NCI-H345 (cell line): Measurements from ENCODE around the gene RASA2.
"Not testable (repeated sequence)": the region's sequence is repeated elsewhere in the genome, so short reads cannot be mapped to it uniquely, and the experiment has no call there.

Experiments used
- DNase-seq: peaks from one replicate; lab custom pipeline; 2025; lab: John Stamatoyannopoulos, UW

The RASA2 gene

DNA sequence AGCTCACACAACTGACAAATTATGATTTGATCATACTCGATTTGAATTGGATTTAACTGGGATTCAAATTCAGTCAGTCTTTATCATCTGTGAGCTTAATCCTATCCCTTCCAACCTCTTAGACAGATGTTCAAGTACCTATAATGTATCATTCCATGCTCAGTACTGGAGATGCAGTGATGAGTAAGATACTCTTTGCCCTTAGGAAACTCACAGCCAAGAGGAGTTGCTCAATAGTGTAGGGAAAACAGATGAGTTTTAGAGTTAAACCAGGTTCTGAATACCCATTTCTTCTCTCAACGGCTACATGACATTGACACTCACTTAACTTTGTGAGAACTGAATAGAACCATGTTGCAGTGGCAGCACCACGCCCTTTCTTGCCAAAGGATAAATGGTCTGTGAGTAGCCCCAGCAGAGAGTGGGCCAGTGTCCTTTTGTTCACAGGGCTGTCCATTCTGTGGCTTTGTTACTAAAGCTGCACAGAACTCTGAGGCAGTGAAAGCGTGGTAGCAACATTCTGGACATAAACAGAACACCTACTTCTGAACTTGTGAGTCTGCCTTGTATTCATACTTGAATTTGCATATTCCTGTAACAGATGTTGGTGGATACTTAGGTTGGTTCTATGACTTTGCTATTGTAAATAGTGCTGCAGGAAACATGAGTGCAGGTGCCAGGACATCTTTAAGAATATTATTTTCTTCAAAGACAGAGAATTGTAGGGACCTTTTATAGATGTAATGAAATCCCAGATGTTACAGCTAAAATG is 91.6 kb downstream of the RASA2 start:
- DNase-seq = no peak

DNA sequence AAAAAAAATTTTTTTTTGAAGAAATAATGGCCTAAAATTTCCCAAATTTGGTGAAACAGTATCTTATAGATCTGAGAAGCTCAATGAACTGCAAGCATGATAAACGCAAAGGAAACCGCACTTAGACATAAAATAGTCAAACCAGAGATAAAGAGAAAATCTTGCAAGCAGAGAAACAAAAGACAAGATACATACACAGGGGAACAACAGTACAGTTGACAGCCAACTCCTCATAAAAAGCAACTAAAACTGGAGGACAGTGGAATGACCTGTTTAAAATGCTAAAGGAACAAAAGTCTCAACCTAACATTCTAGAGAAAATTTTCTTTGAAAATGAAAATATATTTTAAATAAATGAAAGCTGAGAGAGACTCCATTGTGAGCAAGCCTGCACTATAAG is 107.5 kb downstream of the RASA2 start:
- DNase-seq = no peak

DNA sequence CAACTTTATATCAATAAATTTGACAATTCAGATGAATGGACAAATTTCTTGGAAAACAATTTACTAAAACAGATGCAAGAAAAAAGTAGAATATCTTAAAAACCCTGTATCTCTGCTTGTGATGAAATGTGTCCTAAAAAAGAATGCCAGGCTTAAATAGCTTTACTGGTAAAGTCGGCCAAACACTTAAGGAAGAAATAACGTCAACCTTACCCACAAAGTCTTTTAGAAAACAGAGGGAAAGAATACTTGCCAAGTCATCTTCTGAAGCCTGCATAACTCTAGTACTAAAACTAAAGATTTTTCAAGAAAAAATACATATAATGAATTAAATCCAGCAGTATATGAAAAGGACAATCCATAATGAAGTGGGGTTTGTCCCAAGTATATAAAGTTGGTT is 111.1 kb downstream of the RASA2 start:
- no peak for DNase-seq

DNA sequence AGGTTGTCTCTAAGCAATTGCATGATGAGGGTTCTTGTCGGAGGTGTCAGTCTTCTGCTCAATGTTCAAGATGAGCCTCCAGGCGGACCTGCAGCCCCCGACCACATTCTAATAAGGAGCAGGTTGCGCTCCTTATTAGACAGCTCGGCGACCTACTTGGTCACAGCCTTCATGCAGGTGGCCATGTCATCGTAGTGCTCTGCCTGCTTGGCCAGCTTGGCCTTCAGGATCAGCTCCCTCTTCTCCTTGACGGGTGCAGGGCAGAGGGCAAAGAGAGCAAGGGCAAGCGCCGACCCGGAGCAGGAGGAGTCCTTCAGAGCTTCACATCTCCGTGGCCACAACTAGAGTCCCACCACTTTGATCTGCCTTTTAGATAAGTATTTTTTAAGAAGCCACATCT is 113.5 kb downstream of the RASA2 start:
- DNase-seq = no peak

DNA sequence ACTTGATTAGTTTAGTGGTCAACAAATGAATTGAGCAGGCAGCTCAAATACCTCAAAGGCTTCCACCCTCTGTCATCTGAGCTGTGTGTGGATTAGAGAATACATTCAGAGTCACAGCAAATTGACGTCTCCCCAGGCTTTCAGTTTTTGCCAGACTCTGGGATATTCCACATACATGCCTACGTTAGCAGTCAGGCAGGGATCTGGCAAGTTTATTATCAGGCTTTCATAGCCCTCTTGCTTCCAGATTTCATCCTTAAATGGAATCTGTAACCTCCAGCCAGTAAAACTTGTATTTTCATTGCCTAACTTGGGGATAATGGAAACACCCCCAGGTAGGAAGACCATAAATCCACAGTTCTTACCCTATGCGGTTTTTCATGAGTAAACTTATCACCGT is 115.9 kb downstream of the RASA2 start:
- no peak for DNase-seq

DNA sequence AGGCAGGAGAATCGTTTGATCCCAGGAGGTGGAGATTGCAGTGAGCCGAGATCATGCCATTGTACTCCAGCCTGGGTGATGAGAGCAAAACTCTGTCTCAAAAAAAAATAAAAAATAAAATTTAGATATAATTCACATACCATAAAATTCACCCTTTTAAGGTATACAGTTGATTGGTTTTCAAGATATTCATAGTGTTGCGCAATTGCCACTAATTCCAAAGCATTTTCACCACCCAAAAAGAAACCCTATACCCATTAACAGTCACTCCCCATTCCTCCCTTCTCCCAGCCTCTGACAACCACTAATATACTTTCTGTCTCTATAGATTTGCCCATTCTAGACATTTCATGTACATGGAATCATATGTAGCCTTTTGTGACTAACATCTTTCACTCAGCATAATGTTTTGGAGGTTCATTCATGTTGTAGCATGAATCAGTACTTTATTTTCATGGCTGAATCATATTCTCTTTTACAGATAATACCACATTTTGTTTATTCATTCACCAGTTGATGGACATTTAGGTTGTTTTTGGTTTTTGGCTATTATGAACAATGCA is 116.7 kb downstream of the RASA2 start:
- DNase-seq = no peak

DNA sequence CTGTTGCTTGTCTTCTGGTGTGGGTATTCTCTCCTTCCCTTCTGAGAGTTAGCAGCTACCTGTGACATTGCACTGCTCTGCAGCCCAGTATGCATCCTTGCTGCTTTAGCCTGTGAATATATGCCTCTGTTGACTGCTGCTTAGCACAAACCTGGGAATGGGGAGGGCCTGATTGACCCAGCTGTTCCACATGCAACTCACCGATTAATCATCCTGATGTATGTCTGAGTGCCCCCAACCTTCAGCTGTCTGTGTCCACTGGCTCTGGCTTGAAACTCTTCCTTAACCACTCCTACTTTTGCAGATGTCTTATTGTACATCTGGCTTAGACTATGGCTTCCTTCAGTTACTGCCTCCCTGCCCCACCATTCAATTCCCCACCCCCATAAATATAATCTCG is 119.1 kb downstream of the RASA2 start:
- no peak for DNase-seq

DNA sequence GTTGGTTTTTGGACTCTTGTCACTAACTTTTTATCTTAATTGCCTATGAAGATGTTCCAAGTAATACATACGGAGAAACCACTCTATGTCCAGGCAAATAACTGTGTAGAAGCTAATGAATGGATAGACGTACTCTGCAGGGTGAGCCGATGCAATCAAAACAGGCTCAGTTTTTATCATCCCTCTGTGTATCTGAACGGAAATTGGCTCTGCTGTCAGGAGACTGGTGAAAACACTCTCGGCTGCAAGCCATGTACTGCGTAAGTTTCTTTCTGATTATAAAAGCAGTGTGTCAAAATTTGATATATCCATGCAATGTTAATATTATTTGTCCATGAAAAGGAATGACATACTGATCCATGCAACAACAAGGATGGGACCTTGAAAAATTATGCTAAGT is 121.6 kb downstream of the RASA2 start:
- no peak for DNase-seq

DNA sequence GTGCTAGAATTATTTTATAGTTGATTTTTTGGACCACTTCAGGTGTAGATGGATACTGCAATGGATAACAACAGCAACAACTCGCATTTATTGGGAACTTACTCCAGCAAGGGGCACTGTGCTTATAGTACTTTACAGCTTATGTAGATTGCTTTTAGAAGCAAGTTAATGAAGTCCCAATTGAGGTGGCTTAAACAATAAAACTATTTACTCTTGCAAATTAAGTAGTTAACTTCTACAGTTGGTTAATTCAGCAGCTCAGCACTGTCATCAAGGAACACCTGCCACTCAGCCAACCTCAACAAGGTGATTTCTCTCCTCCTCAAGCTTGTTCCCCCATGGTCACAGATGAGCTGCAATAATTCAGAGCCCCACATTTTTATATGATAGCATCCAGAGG is 124.1 kb downstream of the RASA2 start:
- DNase-seq = no peak

DNA sequence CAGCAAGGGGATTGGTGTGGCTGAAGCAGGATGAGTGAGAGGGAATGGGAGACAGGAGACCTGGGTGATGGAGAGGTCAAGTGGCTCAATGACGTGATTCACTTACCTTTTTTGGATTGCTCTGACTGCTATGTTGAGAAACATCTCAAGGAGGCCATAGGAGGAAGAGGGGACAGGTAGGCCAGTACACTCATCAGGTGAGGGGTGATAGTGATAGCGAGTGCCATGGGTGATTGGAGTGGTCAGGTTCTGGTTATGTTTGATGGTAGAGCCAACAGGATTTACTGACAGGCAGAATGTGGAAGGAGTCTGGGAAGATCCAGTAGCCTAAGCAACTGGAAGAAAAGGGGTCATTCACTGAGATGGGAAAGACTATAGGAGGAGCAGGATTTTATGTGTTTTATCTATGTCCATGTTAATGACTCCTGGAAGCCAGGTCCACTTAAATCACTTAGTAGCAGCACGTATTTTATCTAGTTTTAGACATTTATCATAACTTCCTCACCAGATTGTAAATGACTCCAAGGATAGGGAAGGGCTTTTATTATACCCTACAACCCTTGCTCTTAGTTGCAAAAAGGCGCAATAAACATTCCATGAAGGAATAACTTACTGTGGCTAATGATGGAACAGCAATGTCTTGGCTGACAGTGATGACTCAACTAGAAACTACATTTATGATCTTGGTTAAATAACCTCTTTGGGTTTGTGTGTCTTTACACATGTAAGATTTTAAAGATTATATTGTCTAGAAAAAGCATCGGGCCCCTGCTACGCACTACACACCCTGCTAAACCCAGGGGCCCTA is 131.5 kb downstream of the RASA2 start:
- no peak for DNase-seq

DNA sequence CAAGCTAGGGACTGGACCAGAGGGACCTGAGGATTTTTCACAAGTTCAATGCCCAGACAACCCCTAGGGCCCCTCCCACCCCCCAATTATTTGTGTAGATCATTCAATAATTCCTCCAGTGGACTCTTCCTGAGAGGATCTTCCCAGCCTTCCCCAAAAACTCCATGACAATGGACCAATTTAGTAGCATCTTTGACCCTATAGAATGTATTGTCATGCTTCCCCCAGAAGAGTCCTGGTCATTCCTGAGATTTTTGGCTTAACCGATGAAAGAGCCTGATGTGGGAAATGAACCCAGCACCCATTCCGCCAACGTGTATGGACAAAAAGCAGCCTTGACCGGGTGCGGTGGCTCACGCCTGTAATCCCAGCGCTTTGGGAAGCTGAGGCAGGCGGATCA is 132.1 kb downstream of the RASA2 start:
- DNase-seq = no peak

DNA sequence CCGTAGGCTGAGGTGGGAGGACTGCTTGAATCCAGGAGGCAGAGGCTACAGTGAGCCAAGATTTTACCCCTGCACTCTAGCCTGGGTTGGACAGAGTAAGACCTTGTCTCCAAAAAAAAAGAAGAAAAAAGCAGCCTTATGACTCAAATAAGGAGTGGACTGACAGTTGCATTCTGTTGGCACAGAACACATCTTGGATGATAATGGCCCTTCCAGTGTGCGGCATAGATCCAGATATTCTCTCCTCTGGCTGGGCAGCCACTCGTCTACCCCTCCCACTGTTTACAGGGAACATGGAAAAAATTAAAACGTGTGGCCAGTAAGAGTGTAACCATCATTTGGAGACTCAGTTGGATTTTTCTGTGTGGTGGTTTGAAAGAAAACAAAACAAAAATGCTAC is 132.6 kb downstream of the RASA2 start:
- no peak for DNase-seq

DNA sequence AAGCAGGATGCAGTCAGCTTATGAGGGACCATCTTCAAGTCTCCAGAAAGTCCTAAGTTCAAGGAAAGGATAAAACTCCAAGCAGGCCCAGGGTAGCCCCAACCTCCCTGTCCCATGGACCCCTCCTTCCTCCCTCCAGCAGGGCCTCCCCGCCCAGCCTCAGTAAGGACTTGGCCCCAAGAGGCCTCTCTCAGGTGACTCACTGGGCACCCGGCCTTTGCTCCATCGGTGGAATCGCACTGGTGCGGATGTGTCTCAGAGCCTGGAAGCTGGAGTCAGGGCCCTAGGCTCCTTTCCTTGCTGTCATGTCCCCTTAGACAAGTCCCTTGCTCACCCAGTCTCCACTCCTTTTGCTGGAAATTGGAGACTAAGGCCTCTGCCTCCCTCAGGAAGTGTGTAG is 136.9 kb downstream of the RASA2 start:
- no peak for DNase-seq

DNA sequence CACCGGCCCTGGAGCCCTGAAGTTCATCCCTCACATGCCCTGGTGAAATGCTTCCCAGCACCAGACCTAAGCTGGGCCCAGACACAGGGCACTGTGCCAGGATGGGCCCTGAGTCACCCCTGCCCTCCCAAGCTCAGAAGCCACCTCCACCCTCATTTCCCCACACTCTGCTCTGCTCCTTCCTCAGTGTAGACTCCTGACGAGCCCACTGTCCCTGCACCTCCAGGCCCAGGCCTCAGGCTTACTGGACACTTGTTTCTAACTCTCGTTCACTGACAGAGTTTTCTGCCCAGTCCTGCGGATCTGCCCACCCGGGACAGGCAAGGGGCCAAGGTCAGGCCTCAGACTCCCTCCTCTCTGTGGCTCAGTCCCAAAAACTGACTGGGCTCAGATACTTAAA is 138.7 kb downstream of the RASA2 start:
- DNase-seq = no peak

DNA sequence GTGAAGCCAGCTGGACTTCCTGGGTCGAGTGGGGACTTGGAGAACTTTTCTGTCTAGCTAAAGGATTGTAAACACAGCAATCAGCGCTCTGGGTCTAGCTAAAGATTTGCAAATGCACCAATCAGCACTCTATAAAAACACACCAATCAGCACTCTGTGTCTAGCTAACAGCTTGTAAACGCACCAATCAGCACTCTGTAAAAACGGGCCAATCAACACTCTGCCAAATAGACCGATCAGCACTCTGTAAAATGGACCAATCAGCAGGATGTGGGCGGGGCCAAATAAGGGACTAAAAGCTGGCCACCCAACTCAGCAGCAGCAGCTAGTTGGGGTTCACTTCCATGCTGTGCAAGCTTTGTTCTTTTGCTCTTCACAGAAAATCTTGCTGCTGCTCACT is 141.5 kb downstream of the RASA2 start:
- not testable (repeated sequence) for DNase-seq

DNA sequence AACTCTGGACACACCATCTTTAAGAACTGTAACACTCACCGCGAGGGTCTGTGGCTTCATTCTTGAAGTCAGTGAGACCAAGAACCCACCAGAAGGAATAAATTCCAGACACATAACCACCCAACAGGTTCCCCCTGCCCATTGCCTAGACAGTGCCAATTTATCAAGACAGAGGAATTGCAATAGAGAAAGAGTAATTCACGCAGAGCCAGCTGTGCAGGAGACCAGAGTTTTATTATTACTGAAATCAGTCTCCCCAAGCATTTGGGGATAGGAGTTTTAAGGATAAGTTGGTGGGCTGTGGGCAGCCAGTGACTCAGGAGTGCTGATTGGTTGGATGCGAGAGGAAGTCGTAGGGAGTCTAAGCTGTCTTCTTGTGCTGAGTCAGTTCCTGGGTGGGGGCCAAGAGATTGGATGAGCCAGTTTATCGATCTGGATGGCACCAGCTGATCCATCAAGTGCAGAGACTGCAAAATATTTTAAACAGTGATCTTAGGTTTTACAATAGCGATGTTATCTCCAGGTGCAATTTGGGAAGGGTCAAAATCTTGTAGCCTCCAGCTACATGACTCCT is 142.1 kb downstream of the RASA2 start:
- DNase-seq = not testable (repeated sequence)

DNA sequence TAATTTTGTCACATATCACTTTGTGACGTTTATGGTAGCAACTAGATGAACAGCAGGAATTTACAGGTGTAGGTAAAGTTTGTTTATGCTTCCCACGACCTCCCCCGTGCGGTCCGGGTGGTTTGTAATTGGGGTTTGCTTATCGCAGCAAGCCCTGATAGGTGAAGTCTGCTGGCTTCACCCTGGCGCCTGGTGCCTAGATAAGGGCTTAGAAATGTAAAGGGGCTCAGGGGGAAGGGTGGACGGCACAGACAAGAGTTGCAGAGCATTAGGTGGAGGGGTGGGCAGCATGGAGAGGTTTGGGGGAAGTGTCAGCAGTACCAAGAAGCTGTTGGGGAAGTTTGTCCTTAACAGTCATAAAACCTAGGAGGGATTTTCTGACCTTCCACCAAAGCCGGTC is 143.1 kb downstream of the RASA2 start:
- no peak for DNase-seq

DNA sequence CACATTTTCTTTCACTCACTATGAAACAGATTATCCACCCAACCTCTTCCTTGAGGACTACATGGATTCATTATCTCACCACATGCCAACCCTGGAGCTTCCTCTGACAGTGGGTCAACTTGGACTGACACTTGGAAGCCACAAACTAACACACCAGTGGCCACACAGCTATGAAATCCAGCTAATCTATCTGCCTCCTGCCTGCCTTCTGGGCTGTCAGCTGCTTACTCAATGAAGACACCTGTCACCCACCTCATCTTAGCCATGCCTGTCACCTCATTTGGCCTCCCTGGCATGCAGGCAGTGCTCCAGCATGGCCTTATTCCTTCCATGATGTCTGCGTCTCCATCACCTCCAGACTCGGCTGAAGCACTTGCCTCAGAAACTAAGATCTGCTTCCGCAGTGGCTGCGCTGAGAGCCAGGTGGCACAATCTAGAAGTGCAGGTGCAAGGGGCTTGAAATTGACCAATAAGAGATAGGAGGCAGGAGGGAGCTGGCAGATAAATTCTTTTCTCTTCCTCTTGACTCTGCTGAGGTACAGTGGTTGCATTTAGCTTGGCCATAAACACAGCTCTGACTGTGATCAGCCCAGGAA is 146.1 kb downstream of the RASA2 start:
- DNase-seq = no peak

DNA sequence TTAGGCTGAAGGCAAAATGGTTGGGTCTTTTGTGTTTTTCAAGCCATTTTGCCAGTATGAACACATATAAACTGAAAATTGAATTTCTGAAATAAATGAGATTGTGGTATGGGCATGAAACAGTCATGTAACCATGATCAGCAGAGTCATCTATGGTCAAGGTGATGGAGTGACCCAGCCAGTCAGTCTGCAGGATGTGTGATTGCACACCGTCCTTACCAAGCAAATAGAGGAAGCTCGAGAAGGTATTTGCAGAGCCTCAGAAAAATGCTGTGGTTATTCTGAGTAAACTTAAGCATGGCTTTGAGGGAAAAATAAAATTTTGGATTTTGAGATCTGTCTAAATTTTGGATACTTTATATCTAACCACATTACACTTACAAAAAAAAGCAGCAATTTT is 155.4 kb downstream of the RASA2 start:
- DNase-seq = no peak

DNA sequence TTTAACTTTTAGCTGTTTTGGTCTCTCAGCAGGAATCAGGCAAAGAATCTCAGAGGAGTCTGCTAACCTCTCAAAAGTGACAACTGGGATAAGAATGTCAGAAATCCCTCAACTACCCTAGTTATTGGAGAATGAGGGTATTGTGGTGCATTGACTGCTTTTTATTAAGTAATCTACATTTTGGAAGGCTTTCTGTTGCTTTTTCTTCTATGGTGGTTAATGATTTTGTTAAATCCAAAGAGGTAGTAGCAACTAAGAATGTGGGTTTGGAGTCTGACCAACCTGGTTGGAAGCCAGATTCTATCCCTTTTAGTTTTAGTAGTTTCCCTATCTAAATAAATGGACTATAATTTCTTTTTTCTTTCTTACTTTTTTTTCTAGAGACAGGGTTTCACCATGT is 156.6 kb downstream of the RASA2 start:
- DNase-seq = no peak

DNA sequence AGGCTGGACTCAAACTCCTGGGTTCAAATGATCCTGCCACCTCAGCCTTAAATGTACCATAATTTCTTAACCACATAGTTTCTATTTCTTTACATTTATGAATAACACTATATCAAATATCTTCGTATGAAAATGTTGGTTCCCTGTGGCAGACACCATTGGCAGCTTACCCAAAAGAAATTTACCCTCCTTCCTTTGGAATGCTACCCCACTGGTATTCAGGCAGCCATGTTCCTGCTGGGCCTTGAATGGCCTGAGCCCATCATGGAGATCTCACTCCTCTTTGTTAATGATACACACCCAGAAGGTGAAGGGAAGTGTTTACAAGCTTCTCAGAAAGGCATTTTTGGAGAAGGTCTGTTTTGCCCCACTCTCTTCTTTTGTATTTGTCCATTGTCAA is 157.0 kb downstream of the RASA2 start:
- DNase-seq = no peak

DNA sequence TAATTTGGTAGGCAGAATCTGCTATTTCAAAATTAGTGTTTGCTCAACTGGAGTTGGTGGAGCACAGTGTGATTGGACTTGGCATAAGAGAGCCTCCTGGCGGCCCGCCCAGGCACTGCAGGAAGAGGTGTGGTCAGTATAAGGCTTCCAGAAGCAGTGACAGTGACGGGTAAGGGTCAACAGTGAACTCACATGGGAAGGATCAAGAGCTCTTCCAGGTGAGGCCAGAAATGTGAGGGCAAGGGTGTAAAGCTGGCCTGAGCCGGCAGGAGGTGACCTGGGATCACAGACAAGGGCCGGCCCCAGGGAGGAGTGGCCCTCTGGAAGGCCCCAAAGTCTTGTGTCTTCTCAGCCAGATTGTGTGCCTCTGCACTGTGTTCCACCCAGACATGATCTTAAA is 158.1 kb downstream of the RASA2 start:
- DNase-seq = no peak
